ENCODE data around the gene CFAP100. TPM values are rescaled to one million over a fixed set of nuclear protein-coding genes. Genes with fewer than 3 reads are reported as not detected.
A peak's percentile ranks its signal among the peaks of the same experiment; 100 is the strongest.

Gene CFAP100
- total RNA-seq, 2 donors from 2014 or later = not detected

GRCh38 chr3:126468028-126468891 is 73.6 kb downstream of the CFAP100 start:
- peak overlapping the region; percentile 52 for H3K27ac Mint-ChIP-seq
- peaks cover 31% of the 10 kb centered on the region for H3K4me1 Mint-ChIP-seq (ENCODE audit: low read depth)
- ATAC-seq (replicated peaks in 1 of 2) (no peak), DNase-seq (no peak)
- H3K4me3 Mint-ChIP-seq = no peak overlapping the region
- H3K27me3 Mint-ChIP-seq (ENCODE audit: low read depth) = no peaks in the 10 kb centered on the region
- H3K36me3 Mint-ChIP-seq (ENCODE audit: insufficient read depth in 2 of 2) = peaks cover 5 to 42% of the 10 kb centered on the region in 2 donors
- no peaks in the 10 kb centered on the region for H3K9me3 Mint-ChIP-seq

- Mint-ChIP-seq H3K4me1 (ENCODE audit: low read depth) (peaks cover 43% of the 10 kb centered on the region), H3K4me3 (no peak overlapping the region), H3K27me3 (ENCODE audit: low read depth) (no peaks in the 10 kb centered on the region), H3K27ac (peak overlapping the region; percentile 93), H3K9me3 (no peaks in the 10 kb centered on the region), H3K36me3 (ENCODE audit: insufficient read depth in 2 of 2) (peaks cover 5 to 42% of the 10 kb centered on the region in 2 donors)
- ATAC-seq (replicated peaks in 1 of 2) (no peak), DNase-seq (no peak)
Measured at GRCh38 chr3:126469479-126469878, 74.8 kb downstream of the CFAP100 start.

GRCh38 chr3:126472277-126473006 is 77.7 kb downstream of the CFAP100 start:
- peaks cover 2 to 31% of the 10 kb centered on the region in 2 donors for H3K36me3 Mint-ChIP-seq (ENCODE audit: insufficient read depth in 2 of 2)
- peaks cover 55% of the 10 kb centered on the region for H3K4me1 Mint-ChIP-seq (ENCODE audit: low read depth)
- ATAC-seq (replicated peaks in 1 of 2) = no peak
- H3K9me3 Mint-ChIP-seq = no peaks in the 10 kb centered on the region
- H3K27me3 Mint-ChIP-seq (ENCODE audit: low read depth) = no peaks in the 10 kb centered on the region
- peak overlapping the region; percentile 11 for H3K27ac Mint-ChIP-seq
- DNase-seq = no peak
- H3K4me3 Mint-ChIP-seq = peak overlapping the region; percentile 61 to 94

GRCh38 chr3:126473292-126474168 is 78.8 kb downstream of the CFAP100 start:
- peaks cover 2 to 25% of the 10 kb centered on the region in 2 donors for H3K36me3 Mint-ChIP-seq (ENCODE audit: insufficient read depth in 2 of 2)
- no peak for ATAC-seq (replicated peaks in 1 of 2)
- H3K27ac Mint-ChIP-seq = peak overlapping the region; percentile 26
- no peaks in the 10 kb centered on the region for H3K27me3 Mint-ChIP-seq (ENCODE audit: low read depth)
- H3K4me1 Mint-ChIP-seq (ENCODE audit: low read depth) = peaks cover 51% of the 10 kb centered on the region
- peak overlapping the region; percentile 61 to 94 for H3K4me3 Mint-ChIP-seq
- H3K9me3 Mint-ChIP-seq = no peaks in the 10 kb centered on the region
- DNase-seq = peak; percentile 22 to 25

GRCh38 chr3:126474498-126475412 is 80.0 kb downstream of the CFAP100 start:
- H3K4me3 Mint-ChIP-seq = peak overlapping the region; percentile 61 to 94
- H3K27ac Mint-ChIP-seq = peak overlapping the region; percentile 43
- H3K4me1 Mint-ChIP-seq (ENCODE audit: low read depth) = peaks cover 40% of the 10 kb centered on the region
- no peaks in the 10 kb centered on the region for H3K9me3 Mint-ChIP-seq
- peak; percentile 46 to 50 for DNase-seq
- peaks cover 0 to 16% of the 10 kb centered on the region in 2 donors for H3K36me3 Mint-ChIP-seq (ENCODE audit: insufficient read depth in 2 of 2)
- no peaks in the 10 kb centered on the region for H3K27me3 Mint-ChIP-seq (ENCODE audit: low read depth)
- ATAC-seq (replicated peaks in 1 of 2) = peak; percentile 1 to 2

- ATAC-seq (replicated peaks in 1 of 2) (peak; percentile 82 to 87), DNase-seq (peak; percentile 93 to 95)
- H3K27me3 Mint-ChIP-seq (ENCODE audit: low read depth) = no peaks in the 10 kb centered on the region
- peak within 1 kb of the TSS; percentile 81 to 94 for H3K4me3 Mint-ChIP-seq
- peak within 1 kb of the TSS; percentile 68 for H3K27ac Mint-ChIP-seq
- H3K36me3 Mint-ChIP-seq (ENCODE audit: insufficient read depth in 2 of 2) = peaks cover 0 to 8% of the 10 kb centered on the region in 2 donors
- H3K4me1 Mint-ChIP-seq (ENCODE audit: low read depth) = peaks cover 38% of the 10 kb centered on the region
- H3K9me3 Mint-ChIP-seq = no peaks in the 10 kb centered on the region
Measured at GRCh38 chr3:126475413-126476114, 80.9 kb downstream of the CFAP100 start, which contains the start of gene ZXDC. Gene ZXDC (minus strand): TSS chr3:126475891. CDS start chr3:126475865, 26 bp downstream.

GRCh38 chr3:126476166-126477060 is 81.7 kb downstream of the CFAP100 start:
- no peak for DNase-seq
- peak overlapping the region; percentile 81 to 86 for H3K4me3 Mint-ChIP-seq
- peaks cover 38% of the 10 kb centered on the region for H3K4me1 Mint-ChIP-seq (ENCODE audit: low read depth)
- no peaks in the 10 kb centered on the region for H3K27me3 Mint-ChIP-seq (ENCODE audit: low read depth)
- H3K27ac Mint-ChIP-seq = peak overlapping the region; percentile 68
- H3K9me3 Mint-ChIP-seq = no peaks in the 10 kb centered on the region
- ATAC-seq (replicated peaks in 1 of 2) = peak; percentile 44 to 46
- H3K36me3 Mint-ChIP-seq (ENCODE audit: insufficient read depth in 2 of 2) = peaks cover 0 to 6% of the 10 kb centered on the region in 2 donors

GRCh38 chr3:126477061-126477380 is 82.3 kb downstream of the CFAP100 start:
- Mint-ChIP-seq H3K4me1 (ENCODE audit: low read depth) (peaks cover 36% of the 10 kb centered on the region), H3K36me3 (ENCODE audit: insufficient read depth in 2 of 2) (peaks cover 0 to 6% of the 10 kb centered on the region in 2 donors), H3K27ac (no peak overlapping the region), H3K27me3 (ENCODE audit: low read depth) (no peaks in the 10 kb centered on the region), H3K9me3 (no peaks in the 10 kb centered on the region), H3K4me3 (peak overlapping the region; percentile 81 to 86)
- no peak for ATAC-seq (replicated peaks in 1 of 2)
- no peak for DNase-seq

GRCh38 chr3:126478581-126479310 is 84.0 kb downstream of the CFAP100 start:
- no peaks in the 10 kb centered on the region for H3K9me3 Mint-ChIP-seq

GRCh38 chr3:126479642-126480041 is 84.9 kb downstream of the CFAP100 start:
- DNase-seq = no peak
- Mint-ChIP-seq H3K4me1 (ENCODE audit: low read depth) (peaks cover 10% of the 10 kb centered on the region), H3K27ac (no peak overlapping the region), H3K27me3 (ENCODE audit: low read depth) (no peaks in the 10 kb centered on the region), H3K9me3 (no peaks in the 10 kb centered on the region), H3K4me3 (no peak overlapping the region), H3K36me3 (ENCODE audit: insufficient read depth in 2 of 2) (no peaks in the 10 kb centered on the region)
- ATAC-seq (replicated peaks in 1 of 2) = no peak

More at GRCh38 chr3:126478581-126479310, 84.0 kb downstream of the CFAP100 start:
- no peak for ATAC-seq (replicated peaks in 1 of 2)
- no peak overlapping the region for H3K27ac Mint-ChIP-seq
- DNase-seq = no peak
- H3K27me3 Mint-ChIP-seq (ENCODE audit: low read depth) = no peaks in the 10 kb centered on the region
- no peaks in the 10 kb centered on the region for H3K36me3 Mint-ChIP-seq (ENCODE audit: insufficient read depth in 2 of 2)
- H3K4me3 Mint-ChIP-seq = no peak overlapping the region
- H3K4me1 Mint-ChIP-seq (ENCODE audit: low read depth) = peaks cover 19% of the 10 kb centered on the region

Measured in activated T-cell treated with anti-CD3 and anti-CD28 coated beads, Interleukin-2, amount 50 U/mL, for 72 hours (primary cell).